HEK293T (cell line): Measurements from ENCODE around the gene TFIP11.
"Not testable (repeated sequence)": the region's sequence is repeated elsewhere in the genome, so short reads cannot be mapped to it uniquely, and the experiment has no call there.

Source experiments
- CTCF ChIA-PET: fragments of 350-600 bp; formaldehyde crosslinking; extraction: SDS; loops from one replicate; lab custom pipeline; 2021; ENCODE audit warnings: antibody characterized with exemption, inconsistent platforms; lab: Yijun Ruan, JAX
- POLR2A ChIA-PET: fragments of 350-600 bp; formaldehyde crosslinking; extraction: SDS; loops from one replicate; lab custom pipeline; 2020; ENCODE audit warnings: antibody characterized with exemption, inconsistent platforms; lab: Yijun Ruan, JAX
- DNase-seq: peaks from one replicate; pipeline ENCODE4 v3.0.0; 2012; ENCODE audit warnings: mixed read lengths; ENCODE audit errors: extremely low spot score
- ARNT ChIP-seq: fragments of 450-650 bp; IDR thresholded peaks from 2 replicates; pipeline ENCODE4 v1.6.1; 2017; ENCODE audit warnings: mild to moderate bottlenecking
- BHLHE40 ChIP-seq: fragments of 450-650 bp; IDR thresholded peaks from 2 replicates; pipeline ENCODE4 v1.6.1; 2016; ENCODE audit warnings: mild to moderate bottlenecking, moderate library complexity, borderline replicate concordance
- CTBP1 ChIP-seq: fragments of 450-650 bp; IDR thresholded peaks from 2 replicates; pipeline ENCODE4 v1.6.1; 2016; ENCODE audit warnings: borderline replicate concordance
- ELF4 ChIP-seq: fragments of 450-650 bp; IDR thresholded peaks from 2 replicates; pipeline ENCODE4 v1.6.1; 2017; ENCODE audit warnings: antibody characterized with exemption
- FOXA1 ChIP-seq: fragments of 450-650 bp; IDR thresholded peaks from 2 replicates; pipeline ENCODE4 v1.6.1; 2016; ENCODE audit warnings: mild to moderate bottlenecking
- FOXK2 ChIP-seq: fragments of 450-650 bp; IDR thresholded peaks from 2 replicates; pipeline ENCODE4 v1.6.1; 2016; ENCODE audit warnings: mild to moderate bottlenecking
- FOXM1 ChIP-seq: fragments of 450-650 bp; IDR thresholded peaks from 2 replicates; pipeline ENCODE4 v1.6.1; 2017; ENCODE audit warnings: mild to moderate bottlenecking, borderline replicate concordance
- HDGF ChIP-seq: fragments of 450-650 bp; IDR thresholded peaks from 2 replicates; pipeline ENCODE4 v1.6.1; 2017; ENCODE audit warnings: antibody characterized with exemption, borderline replicate concordance
- L3MBTL2 ChIP-seq: fragments of 450-650 bp; conservative IDR thresholded peaks from 2 replicates; pipeline ENCODE4 v1.6.1; 2016; ENCODE audit warnings: mild to moderate bottlenecking
- LEF1 ChIP-seq: fragments of 450-650 bp; IDR thresholded peaks from 2 replicates; pipeline ENCODE4 v1.6.1; 2017; ENCODE audit warnings: mild to moderate bottlenecking, borderline replicate concordance
- NFRKB ChIP-seq: fragments of 450-650 bp; IDR thresholded peaks from 2 replicates; pipeline ENCODE4 v1.6.1; 2016; ENCODE audit warnings: mild to moderate bottlenecking, moderate library complexity
- SP1 ChIP-seq: fragments of 450-650 bp; IDR thresholded peaks from 2 replicates; pipeline ENCODE4 v1.6.1; 2017
- SUZ12 ChIP-seq: fragments of 450-650 bp; IDR thresholded peaks from 2 replicates; pipeline ENCODE4 v1.6.1; 2016; ENCODE audit warnings: mild to moderate bottlenecking
- TARDBP ChIP-seq: fragments of 450-650 bp; IDR thresholded peaks from 2 replicates; pipeline ENCODE4 v1.6.1; 2016
- ZNF384 ChIP-seq: fragments of 450-650 bp; IDR thresholded peaks from 2 replicates; pipeline ENCODE4 v1.6.1; 2016
- TF ChIP-seq, protein P1 (sequence below): fragments of 450-650 bp; IDR thresholded peaks from 2 replicates; pipeline ENCODE4 v1.6.1; 2016

The TFIP11 gene

DNA sequence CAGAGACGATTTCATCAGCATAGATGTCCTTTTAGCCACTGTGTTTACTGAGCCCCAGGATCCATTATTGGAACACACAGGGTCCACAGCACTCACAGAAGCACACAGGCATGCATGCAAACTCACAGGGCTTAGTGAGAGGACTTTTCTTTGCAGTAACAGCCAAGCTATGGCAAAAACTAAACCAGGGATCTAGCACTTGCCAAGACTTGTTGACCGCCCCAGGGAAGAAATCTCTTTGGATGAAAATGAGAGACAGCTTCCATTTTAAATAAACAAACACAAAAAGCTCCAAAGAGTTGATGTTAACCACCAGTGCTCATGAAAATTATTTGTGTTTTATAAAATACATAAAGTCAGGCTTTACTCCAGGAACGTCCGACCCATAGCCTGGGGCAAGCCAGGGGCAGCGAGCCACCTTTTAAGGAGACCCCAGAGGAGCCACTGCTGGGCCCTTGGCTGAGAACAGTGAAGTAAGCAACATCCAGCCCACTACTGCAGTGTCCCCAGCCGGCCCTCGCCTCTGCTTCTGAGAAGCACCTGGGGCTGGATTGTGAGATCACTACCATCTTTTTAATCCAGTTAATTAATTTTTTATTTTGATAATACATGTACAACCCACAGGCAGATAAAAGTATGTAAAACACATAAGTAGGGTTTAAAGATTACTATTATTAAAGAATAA, 22.0 kb upstream of the TFIP11 start:
- TF ChIP-seq FOXK2: no peak
- TF ChIP-seq HDGF: no peak
- no peak for TF ChIP-seq FOXM1
- no peak for TF ChIP-seq LEF1
- DNase-seq: no peak
- CTCF ChIA-PET: no interaction called here
- POLR2A ChIA-PET: no interaction called here

DNA sequence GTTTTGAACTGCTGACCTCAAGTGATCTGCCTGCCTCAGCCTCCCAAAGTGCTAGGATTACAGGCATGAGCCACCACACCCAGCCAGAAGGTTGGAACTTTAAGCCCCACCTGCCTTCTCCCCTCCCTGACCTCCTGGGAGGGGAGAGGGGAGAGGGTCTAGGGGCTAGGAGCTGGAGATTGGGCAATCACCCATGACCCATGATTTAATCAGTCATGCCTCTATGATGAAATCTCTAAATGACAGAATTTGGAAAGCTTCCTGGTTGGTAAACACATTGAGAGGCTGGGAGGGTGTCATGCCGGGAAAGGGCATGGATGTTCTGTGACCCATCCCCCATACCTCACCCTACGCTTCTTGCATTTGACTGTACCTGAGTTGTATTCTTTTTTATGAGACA, 17.1 kb upstream of the TFIP11 start:
- no peak for DNase-seq
- CTCF ChIA-PET: no interaction called here
- TF ChIP-seq L3MBTL2: no peak
- TF ChIP-seq ZNF384: no peak
- no peak for TF ChIP-seq BHLHE40
- TF ChIP-seq LEF1: no peak
- no peak for TF ChIP-seq ELF4
- TF ChIP-seq CTBP1: no peak
- TF ChIP-seq SUZ12: no peak
- TF ChIP-seq NFRKB: no peak
- no peak for TF ChIP-seq TARDBP
- TF ChIP-seq FOXK2: no peak
- TF ChIP-seq, protein P1, sequence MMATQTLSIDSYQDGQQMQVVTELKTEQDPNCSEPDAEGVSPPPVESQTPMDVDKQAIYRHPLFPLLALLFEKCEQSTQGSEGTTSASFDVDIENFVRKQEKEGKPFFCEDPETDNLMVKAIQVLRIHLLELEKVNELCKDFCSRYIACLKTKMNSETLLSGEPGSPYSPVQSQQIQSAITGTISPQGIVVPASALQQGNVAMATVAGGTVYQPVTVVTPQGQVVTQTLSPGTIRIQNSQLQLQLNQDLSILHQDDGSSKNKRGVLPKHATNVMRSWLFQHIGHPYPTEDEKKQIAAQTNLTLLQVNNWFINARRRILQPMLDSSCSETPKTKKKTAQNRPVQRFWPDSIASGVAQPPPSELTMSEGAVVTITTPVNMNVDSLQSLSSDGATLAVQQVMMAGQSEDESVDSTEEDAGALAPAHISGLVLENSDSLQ: no peak
- TF ChIP-seq ARNT: no peak
- no peak for TF ChIP-seq HDGF
- TF ChIP-seq FOXM1: no peak
- TF ChIP-seq FOXA1: no peak
- no peak for TF ChIP-seq SP1
- POLR2A ChIA-PET: no interaction called here

DNA sequence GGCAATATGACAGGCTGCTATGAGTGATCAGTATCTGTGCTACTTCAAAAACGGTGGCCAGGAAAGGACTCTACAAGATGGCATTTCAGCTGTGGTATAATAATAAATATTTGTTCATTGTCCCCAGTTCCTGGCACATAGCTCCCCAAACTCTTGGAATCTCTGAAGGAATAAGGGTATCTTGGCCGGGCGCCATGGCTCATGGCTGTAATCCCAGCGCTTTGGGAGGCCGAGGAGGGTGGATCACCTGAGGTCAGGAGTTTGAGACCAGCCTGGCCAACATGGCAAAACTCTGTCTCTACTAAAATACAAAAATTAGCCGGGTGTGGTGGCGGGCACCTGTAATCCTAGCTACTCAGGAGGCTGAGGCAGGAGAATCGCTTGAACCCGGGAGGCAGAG, 16.2 kb upstream of the TFIP11 start:
- POLR2A ChIA-PET, DNase-seq, CTCF ChIA-PET: not testable (repeated sequence)

DNA sequence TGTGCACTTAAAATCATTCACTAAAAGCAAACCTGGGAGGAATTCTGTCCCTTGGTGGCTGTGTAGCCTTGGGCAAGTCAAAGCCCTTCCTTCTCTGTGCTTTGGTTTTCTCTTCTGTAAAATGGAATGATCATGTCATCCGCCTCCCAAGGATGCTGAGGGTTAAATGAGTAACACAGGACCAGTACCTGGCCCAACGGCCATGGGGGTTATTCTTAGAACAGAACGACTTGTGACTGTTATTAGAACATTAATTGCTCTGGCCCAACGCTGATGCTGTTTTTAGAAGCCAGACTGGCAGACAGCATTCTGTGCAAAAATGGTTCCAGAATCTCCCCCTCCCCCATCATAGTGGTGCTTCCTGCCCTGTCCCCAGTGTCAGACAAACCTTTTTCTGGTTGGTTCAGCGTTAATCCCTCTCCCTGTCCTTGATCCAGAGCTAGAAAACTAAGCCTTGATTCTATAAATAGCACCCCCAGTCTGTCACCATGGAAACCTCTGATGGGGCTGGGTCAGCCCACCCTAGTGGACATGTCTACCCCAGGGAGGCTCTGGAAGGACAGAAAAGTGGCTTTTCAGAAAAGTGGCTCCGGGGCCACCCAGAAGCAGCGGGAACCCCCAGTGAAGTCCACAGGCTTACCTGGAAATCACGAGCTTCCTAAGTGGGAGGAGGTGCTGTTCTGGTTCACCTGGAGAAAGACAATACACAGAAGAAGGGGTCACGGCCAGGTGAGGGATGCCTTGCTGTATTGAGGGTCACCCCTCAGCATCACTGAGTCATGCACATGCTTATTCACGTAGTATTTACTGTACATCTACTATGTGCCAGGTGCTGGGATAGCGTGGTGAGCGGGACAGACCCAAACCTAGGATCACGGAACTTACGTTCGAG, 15.5 kb upstream of the TFIP11 start:
- POLR2A ChIA-PET: no interaction called here
- CTCF ChIA-PET: no interaction called here
- DNase-seq: no peak
- TF ChIP-seq ZNF384: no peak
- TF ChIP-seq, protein P1: no peak
- TF ChIP-seq SUZ12: no peak
- TF ChIP-seq SP1: no peak
- no peak for TF ChIP-seq FOXK2
- TF ChIP-seq NFRKB: no peak
- no peak for TF ChIP-seq ELF4

DNA sequence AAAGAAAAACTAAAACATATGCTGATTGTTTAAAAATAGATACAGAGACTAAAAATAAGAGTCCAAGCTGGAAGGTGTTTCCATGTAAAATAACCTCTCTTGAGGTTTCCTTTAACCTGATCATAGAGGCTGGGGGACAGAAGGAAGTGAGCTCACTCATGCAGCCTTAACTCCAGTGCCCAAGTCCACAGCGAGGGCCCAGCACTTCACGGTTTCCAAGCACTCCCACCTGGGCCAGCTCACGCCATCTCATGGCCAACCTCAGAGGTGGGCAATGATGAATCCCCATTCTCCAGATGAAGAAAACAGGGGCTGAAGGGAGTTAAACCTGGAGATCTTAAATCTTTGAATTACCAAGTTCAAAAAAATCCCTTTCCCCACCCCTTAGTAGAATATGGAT, 14.9 kb upstream of the TFIP11 start:
- ChIA-PET CTCF (no interaction called here), POLR2A (no interaction called here)
- no peak for DNase-seq
- no peak for TF ChIP-seq TARDBP
- TF ChIP-seq NFRKB: no peak
- no peak for TF ChIP-seq SP1
- TF ChIP-seq ELF4: no peak
- TF ChIP-seq ARNT: no peak
- TF ChIP-seq FOXK2: no peak
- no peak for TF ChIP-seq FOXA1
- no peak for TF ChIP-seq SUZ12
- TF ChIP-seq FOXM1: no peak
- no peak for TF ChIP-seq HDGF
- TF ChIP-seq, protein P1: no peak
- no peak for TF ChIP-seq BHLHE40
- TF ChIP-seq LEF1: no peak

- ChIA-PET CTCF (no interaction called here), POLR2A (no interaction called here)
- no peak for DNase-seq
- no peak for TF ChIP-seq NFRKB
- no peak for TF ChIP-seq FOXM1
- no peak for TF ChIP-seq TARDBP
- TF ChIP-seq L3MBTL2: no peak
- TF ChIP-seq CTBP1: no peak
- TF ChIP-seq, protein P1: no peak
- no peak for TF ChIP-seq SP1
- TF ChIP-seq BHLHE40: no peak
Observed at GRCh38 chr22:26525946-26526564, 13.8 kb upstream of the TFIP11 start.
